ENCODE measurements around the gene GPX4.

DNA sequence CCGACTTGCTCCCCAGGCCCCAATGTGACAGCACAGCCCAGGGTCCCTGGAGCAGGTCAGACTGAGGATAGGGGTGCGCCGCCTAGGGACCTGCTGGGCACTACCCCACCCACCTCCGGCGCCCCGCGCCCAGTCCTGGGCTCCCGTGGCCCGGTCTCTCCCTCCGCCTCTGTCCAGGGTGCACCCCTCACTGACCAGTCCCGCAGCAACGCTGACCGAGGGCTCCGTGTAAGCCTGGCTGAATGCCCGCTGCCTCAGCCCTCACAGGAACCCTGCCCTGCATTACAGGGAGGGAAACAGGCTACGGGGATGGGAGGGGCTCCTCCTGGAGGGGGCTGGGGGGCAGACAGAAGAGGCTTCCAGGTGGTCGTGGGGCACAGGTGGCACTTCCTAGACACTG lies 31.7 kb downstream of the GPX4 start:
- TF ChIP-seq CTCF (IDR thresholded peaks at IDR 0.05) (no peak), EZH2phosphoT487 (IDR thresholded peaks at IDR 0.05) (no peak)

All from neural progenitor cell (in vitro differentiated cells).